H1 (cell line): ENCODE data around the gene PABPN1. TPM values are rescaled to one million over a fixed set of nuclear protein-coding genes. Genes with fewer than 3 reads are reported as not detected.

Experiments
- CTCF ChIA-PET: fragments of 300-600 bp; sonication (Branson Sonifier 250); formaldehyde crosslinking; loops from one replicate; lab custom pipeline; 2021; ENCODE audit not compliant: partially characterized antibody; lab: Charles Lee
- POLR2A ChIA-PET: fragments of 300-600 bp; sonication (Branson Sonifier 250); formaldehyde crosslinking; loops from one replicate; lab custom pipeline; 2021; ENCODE audit warnings: inconsistent platforms; ENCODE audit not compliant: partially characterized antibody; lab: Charles Lee
- DNase-seq, 2 experiments: peaks; one replicate each; pipeline versions ENCODE4 v3.0.0 to v3.0.0-alpha.2; 2010 to 2022; ENCODE audit warnings: low spot score in 2 of 2, low read depth in 1 of 2, mixed read lengths in 1 of 2
- FAIRE-seq: peaks from 2 replicates; lab custom pipeline; 2011; peaks lifted over from hg19 to GRCh38; lab: Jason Lieb, UNC
- H2AFZ ChIP-seq: 2 replicates; pipeline ENCODE4 v1.8.1; 2012; ENCODE audit warnings: low read length, inconsistent platforms
- H2AK5ac ChIP-seq: 2 replicates; pipeline ENCODE4 v1.6.1; 2013; ENCODE audit warnings: low read depth, low read length
- H2BK120ac ChIP-seq: replicated peaks from 2 replicates; pipeline ENCODE3; 2013; ENCODE audit warnings: low read depth, low read length, inconsistent platforms
- H2BK12ac ChIP-seq: 2 replicates; pipeline ENCODE4 v1.6.1; 2013; ENCODE audit warnings: low read depth, low read length
- H2BK15ac ChIP-seq: 2 replicates; pipeline ENCODE4 v1.6.1; 2013; ENCODE audit warnings: low read length
- H2BK20ac ChIP-seq: 2 replicates; pipeline ENCODE4 v1.6.1; 2013; ENCODE audit warnings: low read length
- H2BK5ac ChIP-seq: 2 replicates; pipeline ENCODE4 v1.6.1; 2013; ENCODE audit warnings: low read depth, low read length
- H3K14ac ChIP-seq: 2 replicates; pipeline ENCODE4 v1.6.1; 2013; ENCODE audit warnings: inconsistent platforms; ENCODE audit not compliant: insufficient read length
- H3K18ac ChIP-seq: 2 replicates; pipeline ENCODE4 v1.6.1; 2013; ENCODE audit warnings: low read length; ENCODE audit errors: extremely low read depth
- H3K23ac ChIP-seq: 2 replicates; pipeline ENCODE4 v1.6.1; 2013; ENCODE audit warnings: inconsistent platforms; ENCODE audit not compliant: insufficient read length
- H3K23me2 ChIP-seq: 2 replicates; pipeline ENCODE4 v1.6.1; 2013; ENCODE audit warnings: low read depth, low read length
- H3K27ac ChIP-seq: 2 replicates; pipeline ENCODE4 v1.6.1; 2011; ENCODE audit warnings: low read depth, low read length, inconsistent platforms
- H3K27me3 ChIP-seq, 4 experiments: replicated peaks in 1 of 4; 1 replicate in 1 of 4; 2 replicates in 3 of 4; pipeline versions ENCODE4 v1.6.1 to v1.8.1; 2011 to 2013; ENCODE audit warnings: low read length in 3 of 4, mild to moderate bottlenecking in 3 of 4, inconsistent platforms in 2 of 4, mixed read lengths in 2 of 4, moderate library complexity in 1 of 4; ENCODE audit not compliant: control insufficient read depth in 3 of 4, insufficient read depth in 3 of 4; ENCODE audit errors: extremely low read depth in 1 of 4
- H3K36me3 ChIP-seq, 4 experiments: 2 replicates each; pipeline versions ENCODE4 v1.6.1 to v1.8.1; 2011 to 2013; ENCODE audit warnings: mild to moderate bottlenecking in 4 of 4, low read length in 3 of 4, moderate library complexity in 2 of 4, control low read depth in 1 of 4, inconsistent platforms in 1 of 4; ENCODE audit not compliant: insufficient read depth in 4 of 4, control insufficient read depth in 2 of 4
- H3K4ac ChIP-seq: replicated peaks from 2 replicates; pipeline ENCODE3; 2013; ENCODE audit warnings: low read length, low read depth, mixed read lengths, inconsistent platforms; ENCODE audit not compliant: insufficient read length
- H3K4me1 ChIP-seq, 4 experiments: replicated peaks in 1 of 4; 1 replicate in 1 of 4; 2 replicates in 3 of 4; pipeline versions ENCODE4 v1.6.1 to v1.8.1; 2011 to 2013; ENCODE audit warnings: low read length in 3 of 4, inconsistent platforms in 2 of 4, mixed read lengths in 1 of 4; ENCODE audit not compliant: insufficient read depth in 4 of 4, control insufficient read depth in 3 of 4
- H3K4me2 ChIP-seq, 2 experiments: 2 replicates each; pipeline versions ENCODE4 v1.6.1 to v1.8.1; 2011 to 2013; ENCODE audit warnings: low read depth in 2 of 2, low read length in 2 of 2, control low read depth in 1 of 2, inconsistent platforms in 1 of 2, mild to moderate bottlenecking in 1 of 2; ENCODE audit not compliant: insufficient read depth in 1 of 2
- H3K4me3 ChIP-seq, 4 experiments: fragments of 200-600, 300-600 bp in 1 of 4; sonication (generic), shearing (Covaris generic), sonication (Bioruptor Twin) in 1 of 4; 2 replicates each; pipeline versions ENCODE4 v1.5.1 to v1.8.1; 2011 to 2016; ENCODE audit warnings: low read length in 4 of 4, low read depth in 3 of 4, control low read depth in 2 of 4, inconsistent platforms in 2 of 4, mild to moderate bottlenecking in 2 of 4, mixed read lengths in 1 of 4, moderate library complexity in 1 of 4; ENCODE audit not compliant: insufficient read depth in 2 of 4; ENCODE audit errors: extremely low read depth in 1 of 4
- H3K56ac ChIP-seq: replicated peaks from 2 replicates; pipeline ENCODE3; 2013; ENCODE audit warnings: low read depth, mild to moderate bottlenecking, mixed read lengths, low read length, inconsistent platforms; ENCODE audit not compliant: insufficient read length
- H3K79me1 ChIP-seq: 2 replicates; pipeline ENCODE4 v1.6.1; 2013; ENCODE audit warnings: low read depth, low read length, control low read depth
- H3K79me2 ChIP-seq, 2 experiments: 2 replicates each; pipeline versions ENCODE4 v1.6.1 to v1.8.1; 2012 to 2013; ENCODE audit warnings: low read length in 2 of 2, mild to moderate bottlenecking in 2 of 2, inconsistent platforms in 1 of 2; ENCODE audit not compliant: insufficient read depth in 2 of 2, control insufficient read depth in 1 of 2
- H3K9ac ChIP-seq, 4 experiments: replicated peaks in 1 of 4; 1 replicate in 1 of 4; 2 replicates in 3 of 4; pipeline versions ENCODE4 v1.6.1 to v1.8.1; 2011 to 2013; ENCODE audit warnings: low read depth in 3 of 4, low read length in 3 of 4, control low read depth in 2 of 4, mild to moderate bottlenecking in 2 of 4, moderate library complexity in 2 of 4, inconsistent platforms in 1 of 4; ENCODE audit errors: extremely low read depth in 1 of 4
- H3K9me3 ChIP-seq, 2 experiments: 2 replicates each; pipeline versions ENCODE4 v1.6.1 to v1.8.1; 2012 to 2013; ENCODE audit warnings: mild to moderate bottlenecking in 2 of 2, moderate library complexity in 2 of 2, control low read depth in 1 of 2, inconsistent platforms in 1 of 2, low read depth in 1 of 2, low read length in 1 of 2, mixed read lengths in 1 of 2; ENCODE audit not compliant: insufficient read depth in 2 of 2
- H4K20me1 ChIP-seq, 2 experiments: replicated peaks in 1 of 2; 2 replicates each; pipeline versions ENCODE3 to v1.8.1; 2011 to 2013; ENCODE audit warnings: inconsistent platforms in 2 of 2, low read length in 2 of 2, mild to moderate bottlenecking in 1 of 2; ENCODE audit not compliant: insufficient read depth in 2 of 2, control insufficient read depth in 1 of 2
- H4K5ac ChIP-seq: 2 replicates; pipeline ENCODE4 v1.6.1; 2013; ENCODE audit warnings: low read length, low read depth, mixed read lengths, inconsistent platforms; ENCODE audit not compliant: insufficient read length
- H4K8ac ChIP-seq: 2 replicates; pipeline ENCODE4 v1.8.0; 2013; ENCODE audit warnings: mild to moderate bottlenecking, moderate library complexity, low read length, inconsistent platforms; ENCODE audit not compliant: insufficient read depth; ENCODE audit errors: extremely low read depth
- H4K91ac ChIP-seq: replicated peaks from 2 replicates; pipeline ENCODE3; 2013; ENCODE audit warnings: low read length, mixed read lengths, inconsistent platforms; ENCODE audit not compliant: insufficient read length
- JUN ChIP-seq: IDR thresholded peaks from 2 replicates; pipeline ENCODE4 v1.6.1; 2011; ENCODE audit warnings: low read depth, mild to moderate bottlenecking, improper control_type of control experiment, low read length
- WGBS, 2 experiments: shearing (Covaris generic) in 1 of 2; methylation state at CpG; one replicate each; pipeline versions ENCODE4 v1.1.6 to v1.1.7; 2013 to 2015; ENCODE audit warnings: low lambda C conversion rate in 2 of 2, mixed read lengths in 2 of 2, inconsistent platforms in 1 of 2, low coverage in 1 of 2, missing lambda C conversion rate in 1 of 2; ENCODE audit not compliant: insufficient replicate concordance in 2 of 2, insufficient coverage in 1 of 2, insufficient read length in 1 of 2; ENCODE audit errors: extremely low coverage in 1 of 2, missing lambda C conversion rate in 1 of 2; 5-methylcytosine and 5-hydroxymethylcytosine counted together
- polyA plus RNA-seq, 7 experiments: library from polyadenylated mRNA; depleted of rRNA in 3 of 7; stranded (reverse) in 5 of 7; unstranded in 2 of 7; fragments of >200 nt in 5 of 7; fragments of 200-250 nt in 2 of 7; gene quantifications; 1 replicate in 5 of 7; 2 replicates in 1 of 7; 4 replicates in 1 of 7; pipeline versions ENCODE4 v1.2.1 to v1.2.3, GENCODE V29; 2011 to 2013; ENCODE audit warnings: missing spikeins in 2 of 7, mixed read lengths in 2 of 7
- total RNA-seq: library from RNA; stranded (reverse); fragmentation: NEBNext Ultra II Directional; extraction: Animal tissue kit (Norgen Biotek cat#: 25700); gene quantifications from 2 replicates; pipeline ENCODE4 v1.2.1, GENCODE V29; 2021

Gene PABPN1
- total and polyA plus RNA-seq, 2 of the 8 experiments (the other 6 are each of a cell fraction or from before 2014, with no cell fraction given), result 300 to 331 TPM

- H3K4me2 ChIP-seq, result no peak overlapping the region
- FAIRE-seq (no peak), DNase-seq (no peak)
- no peak overlapping the region for H3K9ac ChIP-seq
- H3K14ac ChIP-seq, result no peak overlapping the region
- H2BK5ac ChIP-seq, result no peak overlapping the region
- no peak overlapping the region for H3K4ac ChIP-seq
- no peak overlapping the region for H2BK15ac ChIP-seq
- 90% methylated on average over 4 of the region's 11 CpGs; no CpG with 5 or more reads in 1 of the 2 experiments for WGBS, 2 experiments
- no peak overlapping the region for H2BK120ac ChIP-seq
- H2BK12ac ChIP-seq, result no peak overlapping the region
- no peak overlapping the region for H4K91ac ChIP-seq
- H2AK5ac ChIP-seq, result no peak overlapping the region
- H3K23ac ChIP-seq, result no peak overlapping the region
- H3K23me2 ChIP-seq, result peaks cover 3% of the 10 kb centered on the region; the same call in 1 of the 2 replicates
- H3K56ac ChIP-seq, result no peak overlapping the region
- ChIA-PET POLR2A (interaction anchor here (1.3 to 2.1 kb wide), 3 partner anchors 32 to 57 kb away, joined by 4 to 10 read pairs (median 5); partner anchors contain the start of genes PABPN1 and PPP1R3E), CTCF (interaction anchor here (0.6 to 20.9 kb wide), 12 partner anchors 11 to 238 kb away, joined by 3 to 333 read pairs (median 8); partner anchors contain the start of genes CMTM5, IL25, MYH7 and NGDN)
- peaks cover 0 to 11% (median 8%) of the 10 kb centered on the region in 4 experiments; a peak in 5 of 7 replicates for H3K4me1 ChIP-seq
- H3K79me2 ChIP-seq, result no peaks in the 10 kb centered on the region
- peaks cover 0 to 3% (median 1%) of the 10 kb centered on the region in 4 experiments; a peak in 3 of 7 replicates for H3K27me3 ChIP-seq
- no peak overlapping the region for H3K18ac ChIP-seq
- H3K36me3 ChIP-seq, result peaks cover 0 to 22% (median 11%) of the 10 kb centered on the region in 4 experiments; a peak in 4 of 8 replicates
- H4K20me1 ChIP-seq, result peaks cover 8 to 12% of the 10 kb centered on the region in 2 experiments
- no peak overlapping the region for H2AFZ ChIP-seq
- H3K27ac ChIP-seq, result no peak overlapping the region
- no peaks in the 10 kb centered on the region for H3K9me3 ChIP-seq
- no peak overlapping the region for H4K5ac ChIP-seq
- no peak overlapping the region for H4K8ac ChIP-seq
- no peak overlapping the region for H3K4me3 ChIP-seq
- no peak overlapping the region for H2BK20ac ChIP-seq
- H3K79me1 ChIP-seq, result no peaks in the 10 kb centered on the region
- TF ChIP-seq JUN, result no peak
Measured at GRCh38 chr14:23359167-23359626, 37.9 kb downstream of the PABPN1 start.
